KMS-11 (cell line): ENCODE measurements around the gene ULBP1.
"Not testable (repeated sequence)": the region's sequence is repeated elsewhere in the genome, so short reads cannot be mapped to it uniquely, and the experiment has no call there.

ENCODE experiments used
- H2AFZ ChIP-seq: fragments of 200-600 bp; sonication (generic); 2 replicates; pipeline ENCODE4 v1.6.1; 2016; ENCODE audit warnings: antibody characterized with exemption, mixed run types, low read depth
- H3K27ac ChIP-seq: fragments of 200-600 bp; sonication (generic); 2 replicates; pipeline ENCODE4 v1.6.1; 2016; ENCODE audit warnings: mild to moderate bottlenecking, mixed run types
- H3K27me3 ChIP-seq: fragments of 200-600 bp; sonication (generic); 2 replicates; pipeline ENCODE4 v1.6.1; 2017; ENCODE audit warnings: mild to moderate bottlenecking, low read depth, mixed run types, moderate library complexity; ENCODE audit not compliant: insufficient read depth
- H3K36me3 ChIP-seq: fragments of 200-600 bp; sonication (generic); 2 replicates; pipeline ENCODE4 v1.6.1; 2017; ENCODE audit warnings: mild to moderate bottlenecking, mixed run types; ENCODE audit not compliant: insufficient read depth
- H3K4me1 ChIP-seq: fragments of 200-600 bp; sonication (generic); 2 replicates; pipeline ENCODE4 v1.6.1; 2016; ENCODE audit warnings: mild to moderate bottlenecking, low read depth, mixed run types; ENCODE audit not compliant: poor library complexity, severe bottlenecking
- H3K4me2 ChIP-seq: fragments of 200-600 bp; sonication (generic); 2 replicates; pipeline ENCODE4 v1.7.0; 2016; ENCODE audit warnings: mild to moderate bottlenecking, mixed run types
- H3K4me3 ChIP-seq: fragments of 200-600 bp; sonication (generic); IDR thresholded peaks from 2 replicates; pipeline ENCODE4 v1.6.1; 2017; ENCODE audit warnings: low read depth, low read length, mixed read lengths; ENCODE audit not compliant: insufficient read depth
- H3K79me2 ChIP-seq: fragments of 200-600 bp; sonication (generic); 2 replicates; pipeline ENCODE4 v1.6.1; 2016; ENCODE audit warnings: low read depth, mixed run types; ENCODE audit not compliant: insufficient read depth
- H3K9ac ChIP-seq: fragments of 200-600 bp; sonication (generic); 2 replicates; pipeline ENCODE4 v1.6.1; 2016; ENCODE audit warnings: mild to moderate bottlenecking, mixed run types
- H4K20me1 ChIP-seq: fragments of 200-600 bp; sonication (generic); 2 replicates; pipeline ENCODE4 v1.6.1; 2016; ENCODE audit warnings: mild to moderate bottlenecking, mixed run types; ENCODE audit not compliant: insufficient read depth
- TF ChIP-seq, protein P1 (sequence below): fragments of 200-600 bp; sonication (generic); conservative IDR thresholded peaks from 2 replicates; pipeline ENCODE4 v1.6.1; 2017; ENCODE audit warnings: low read depth, mild to moderate bottlenecking, antibody characterized with exemption, low read length, moderate library complexity, mixed read lengths

ULBP1 gene

DNA sequence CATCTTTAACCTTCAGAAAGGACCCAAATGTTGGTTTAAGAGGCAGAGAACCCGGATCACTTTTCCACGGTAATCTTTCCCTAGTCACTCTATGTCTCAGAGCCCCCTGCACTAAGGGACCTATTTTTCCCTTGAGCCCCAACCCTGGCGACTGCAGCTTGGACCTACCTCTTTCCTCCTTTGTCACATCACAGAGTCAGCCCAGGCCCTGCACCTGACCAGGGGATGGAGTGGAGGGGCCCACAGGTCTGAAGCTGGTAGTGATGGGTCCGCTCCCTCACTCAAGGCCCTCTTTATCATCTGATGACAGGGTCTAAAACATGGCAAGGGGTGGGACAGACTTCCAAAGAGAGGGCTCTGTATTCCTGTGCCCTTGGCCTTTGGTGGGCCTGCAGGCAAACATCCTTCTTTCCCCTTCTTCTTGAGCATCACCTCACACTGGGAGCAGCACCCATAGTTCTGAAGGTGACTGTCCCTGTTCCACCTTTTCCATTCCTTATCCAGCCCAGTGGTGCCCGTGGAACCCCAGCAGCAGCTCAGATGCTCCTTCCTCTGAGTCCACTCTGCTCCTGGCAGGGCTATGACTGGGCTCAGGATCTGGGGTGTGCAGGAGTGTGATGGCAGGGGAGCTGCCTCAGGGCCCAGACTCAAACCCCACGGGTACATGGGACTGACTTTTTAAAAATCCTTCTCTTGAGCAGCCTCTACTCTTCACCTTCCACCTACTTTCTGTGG lies 55.3 kb downstream of the ULBP1 start:
- H3K4me1 ChIP-seq, result no peaks in the 10 kb centered on the region

DNA sequence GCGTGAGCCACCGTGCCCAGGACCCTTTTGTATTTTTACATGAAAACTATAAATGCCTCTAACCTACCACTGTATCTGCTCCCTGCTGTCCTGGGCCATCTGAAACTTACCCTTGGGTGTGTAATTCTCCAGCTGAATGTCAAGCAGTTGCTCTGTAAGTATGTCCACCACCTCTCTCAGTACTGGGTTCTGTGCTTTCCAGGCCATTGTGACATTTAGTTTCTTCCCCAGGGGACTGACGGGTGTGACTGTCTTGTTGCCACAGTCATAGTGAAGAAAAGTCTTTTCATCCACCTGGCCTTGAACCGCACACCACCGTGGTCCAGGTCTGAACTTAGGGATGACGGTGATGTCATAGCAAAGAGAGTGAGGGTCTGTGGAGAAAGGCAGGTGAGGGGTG lies 58.1 kb downstream of the ULBP1 start:
- not testable (repeated sequence) for H3K4me1 ChIP-seq, H3K4me2 ChIP-seq, H3K27ac ChIP-seq, H4K20me1 ChIP-seq, H3K4me3 ChIP-seq, H3K9ac ChIP-seq, H3K79me2 ChIP-seq, H2AFZ ChIP-seq, H3K27me3 ChIP-seq, H3K36me3 ChIP-seq

More for the DNA sequence above, 55.3 kb downstream of the ULBP1 start:
- H3K27ac ChIP-seq, result no peak overlapping the region
- no peaks in the 10 kb centered on the region for H3K79me2 ChIP-seq
- no peak overlapping the region for H3K4me3 ChIP-seq
- no peaks in the 10 kb centered on the region for H4K20me1 ChIP-seq
- H3K27me3 ChIP-seq, result peaks cover 21% of the 10 kb centered on the region; the same call in 1 of the 2 replicates
- no peak overlapping the region for H2AFZ ChIP-seq
- H3K36me3 ChIP-seq, result no peaks in the 10 kb centered on the region
- TF ChIP-seq, protein P1, sequence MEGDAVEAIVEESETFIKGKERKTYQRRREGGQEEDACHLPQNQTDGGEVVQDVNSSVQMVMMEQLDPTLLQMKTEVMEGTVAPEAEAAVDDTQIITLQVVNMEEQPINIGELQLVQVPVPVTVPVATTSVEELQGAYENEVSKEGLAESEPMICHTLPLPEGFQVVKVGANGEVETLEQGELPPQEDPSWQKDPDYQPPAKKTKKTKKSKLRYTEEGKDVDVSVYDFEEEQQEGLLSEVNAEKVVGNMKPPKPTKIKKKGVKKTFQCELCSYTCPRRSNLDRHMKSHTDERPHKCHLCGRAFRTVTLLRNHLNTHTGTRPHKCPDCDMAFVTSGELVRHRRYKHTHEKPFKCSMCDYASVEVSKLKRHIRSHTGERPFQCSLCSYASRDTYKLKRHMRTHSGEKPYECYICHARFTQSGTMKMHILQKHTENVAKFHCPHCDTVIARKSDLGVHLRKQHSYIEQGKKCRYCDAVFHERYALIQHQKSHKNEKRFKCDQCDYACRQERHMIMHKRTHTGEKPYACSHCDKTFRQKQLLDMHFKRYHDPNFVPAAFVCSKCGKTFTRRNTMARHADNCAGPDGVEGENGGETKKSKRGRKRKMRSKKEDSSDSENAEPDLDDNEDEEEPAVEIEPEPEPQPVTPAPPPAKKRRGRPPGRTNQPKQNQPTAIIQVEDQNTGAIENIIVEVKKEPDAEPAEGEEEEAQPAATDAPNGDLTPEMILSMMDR, result no peak
- H3K9ac ChIP-seq, result no peak overlapping the region
- no peak overlapping the region for H3K4me2 ChIP-seq
